GM21619 (cell line): ENCODE data around the gene CEMIP2.
"Not testable (repeated sequence)": the region's sequence is repeated elsewhere in the genome, so short reads cannot be mapped to it uniquely, and the experiment has no call there.

Experiments
- ATAC-seq: cut with Tn5 transposase; IDR thresholded peaks from one replicate; pipeline ENCODE4 v1.9.1; 2021; ENCODE audit not compliant: unreplicated experiment

CEMIP2 gene

GRCh38 chr9:71768388-71769174 is at the start of gene CEMIP2:
CEMIP2 (minus strand) TSS chr9:71768513; CDS start chr9:71750373, 18,140 bp downstream.
- peak; percentile 60 for ATAC-seq

GRCh38 chr9:71816916-71817451 is 48.7 kb upstream of the CEMIP2 start:
- no peak for ATAC-seq

- no peak for ATAC-seq
Measured at GRCh38 chr9:71814815-71815214, 46.5 kb upstream of the CEMIP2 start.

- no peak for ATAC-seq
Measured at GRCh38 chr9:71814226-71814625, 45.9 kb upstream of the CEMIP2 start.

GRCh38 chr9:71812385-71812784 is 44.1 kb upstream of the CEMIP2 start:
- ATAC-seq, result no peak

- ATAC-seq, result no peak
Measured at GRCh38 chr9:71808068-71808467, 39.8 kb upstream of the CEMIP2 start.

- ATAC-seq, result peak; percentile 96
Measured at GRCh38 chr9:71806901-71807307, 38.6 kb upstream of the CEMIP2 start.

GRCh38 chr9:71805096-71805495 is 36.8 kb upstream of the CEMIP2 start:
- ATAC-seq, result not testable (repeated sequence)

- no peak for ATAC-seq
Measured at GRCh38 chr9:71801826-71802225, 33.5 kb upstream of the CEMIP2 start.

- no peak for ATAC-seq
Measured at GRCh38 chr9:71797266-71797665, 29.0 kb upstream of the CEMIP2 start.

GRCh38 chr9:71796100-71796767 is 27.9 kb upstream of the CEMIP2 start:
- ATAC-seq, result no peak

GRCh38 chr9:71795097-71795813 is 26.9 kb upstream of the CEMIP2 start:
- ATAC-seq, result peak; percentile 88

GRCh38 chr9:71793386-71794105 is 25.2 kb upstream of the CEMIP2 start:
- ATAC-seq, result peak; percentile 45

GRCh38 chr9:71791875-71792274 is 23.6 kb upstream of the CEMIP2 start:
- no peak for ATAC-seq

- no peak for ATAC-seq
Measured at GRCh38 chr9:71790296-71790695, 22.0 kb upstream of the CEMIP2 start.

- ATAC-seq, result peak; percentile 91
Measured at GRCh38 chr9:71783120-71783523, 14.8 kb upstream of the CEMIP2 start.

- ATAC-seq, result peak; percentile 73
Measured at GRCh38 chr9:71781391-71781790, 13.1 kb upstream of the CEMIP2 start.

GRCh38 chr9:71780953-71781352 is 12.6 kb upstream of the CEMIP2 start:
- no peak for ATAC-seq

GRCh38 chr9:71778085-71778484 is 9.8 kb upstream of the CEMIP2 start:
- no peak for ATAC-seq

- peak; percentile 72 for ATAC-seq
Measured at GRCh38 chr9:71774920-71775319, 6.6 kb upstream of the CEMIP2 start.

GRCh38 chr9:71772726-71773125 is 4.4 kb upstream of the CEMIP2 start:
- ATAC-seq, result no peak
